Naive thymus-derived CD4-positive, alpha-beta T cell (primary cell): ENCODE measurements around the gene C3orf49. TPM values are rescaled to one million over a fixed set of nuclear protein-coding genes. Genes with fewer than 3 reads are reported as not detected.

Experiments
- ATAC-seq: fragments of 150-1000 bp; cut with Tn5 transposase; 2 replicates; pipeline ENCODE4 v1.10.0; 2021; ENCODE audit warnings: mild to moderate bottlenecking, moderate library complexity
- CTCF ChIA-PET: fragments of 350-600 bp; sonication (Branson Sonifier 250); formaldehyde crosslinking; loops from one replicate; lab custom pipeline; 2021; ENCODE audit warnings: antibody characterized with exemption; lab: Charles Lee
- POLR2A ChIA-PET: fragments of 350-600 bp; sonication (Branson Sonifier 250); formaldehyde crosslinking; loops from one replicate; lab custom pipeline; 2021; ENCODE audit warnings: antibody characterized with exemption, inconsistent platforms; lab: Charles Lee
- DNase-seq, 9 donors: peaks; one replicate each; pipeline versions ENCODE4 v3.0.0 to v3.0.0-alpha.2; 2020 to 2022; ENCODE audit warnings: mixed read lengths in 1 of 9
- H3K27ac ChIP-seq: one replicate; pipeline ENCODE4 v1.7.0; 2013; ENCODE audit warnings: mild to moderate bottlenecking, low read depth, low read length, moderate library complexity
- H3K27me3 ChIP-seq, 2 donors: one replicate each; pipeline ENCODE4 v1.7.0; 2013; ENCODE audit warnings: low read length in 2 of 2, mild to moderate bottlenecking in 2 of 2, moderate library complexity in 2 of 2; ENCODE audit not compliant: control insufficient read depth in 2 of 2, insufficient read depth in 2 of 2
- H3K36me3 ChIP-seq, 3 experiments: 1 replicate in 2 of 3; 2 replicates in 1 of 3; pipeline ENCODE4 v1.7.0; 2013; ENCODE audit warnings: low read length in 3 of 3, mild to moderate bottlenecking in 3 of 3, moderate library complexity in 1 of 3; ENCODE audit not compliant: insufficient read depth in 3 of 3, control insufficient read depth in 2 of 3
- H3K4me1 ChIP-seq, 2 donors: one replicate each; pipeline ENCODE4 v1.7.0; 2013; ENCODE audit warnings: low read length in 2 of 2, mild to moderate bottlenecking in 2 of 2, moderate library complexity in 1 of 2; ENCODE audit not compliant: control insufficient read depth in 2 of 2, insufficient read depth in 2 of 2
- H3K4me3 ChIP-seq: 2 replicates; pipeline ENCODE4 v1.7.0; 2013; ENCODE audit warnings: mild to moderate bottlenecking, low read length
- H3K9me3 ChIP-seq, 3 experiments: 1 replicate in 2 of 3; 2 replicates in 1 of 3; pipeline ENCODE4 v1.7.0; 2013; ENCODE audit warnings: low read length in 3 of 3; ENCODE audit not compliant: control insufficient read depth in 2 of 3
- H3K27ac Mint-ChIP-seq, 9 donors: one replicate each; pipeline ENCODE4 v1.8.0; 2020 to 2022; ENCODE audit warnings: mixed read lengths in 9 of 9, mild to moderate bottlenecking in 8 of 9, moderate library complexity in 5 of 9, inconsistent platforms in 2 of 9
- H3K27me3 Mint-ChIP-seq, 5 donors: one replicate each; pipeline ENCODE4 v1.8.0; 2021 to 2022; ENCODE audit warnings: mixed read lengths in 5 of 5, mild to moderate bottlenecking in 1 of 5
- H3K36me3 Mint-ChIP-seq, 5 donors: one replicate each; pipeline ENCODE4 v1.8.0; 2020 to 2022; ENCODE audit warnings: mixed read lengths in 5 of 5, mild to moderate bottlenecking in 3 of 5, inconsistent platforms in 1 of 5
- H3K4me1 Mint-ChIP-seq, 7 donors: one replicate each; pipeline ENCODE4 v1.8.0; 2020 to 2022; ENCODE audit warnings: mixed read lengths in 7 of 7, mild to moderate bottlenecking in 3 of 7, inconsistent platforms in 1 of 7
- H3K4me3 Mint-ChIP-seq, 10 donors: one replicate each; pipeline ENCODE4 v1.8.0; 2020 to 2022; ENCODE audit warnings: mild to moderate bottlenecking in 10 of 10, mixed read lengths in 10 of 10, moderate library complexity in 6 of 10, inconsistent platforms in 2 of 10
- H3K9me3 Mint-ChIP-seq, 11 donors: one replicate each; pipeline ENCODE4 v1.8.0; 2020 to 2022; ENCODE audit warnings: mixed read lengths in 11 of 11, mild to moderate bottlenecking in 4 of 11, inconsistent platforms in 1 of 11, moderate library complexity in 1 of 11
- intact Hi-C, 2 donors: fragments of 100-400 bp; cut with micrococcal nuclease; formaldehyde crosslinking; loops; one replicate each; pipeline ENCODE4 v1.15.1; 2023
- polyA plus RNA-seq, 2 donors: library from polyadenylated mRNA; unstranded; fragments of 300-500 nt; fragmentation: Illumina TruSeq; gene quantifications; one replicate each; pipeline ENCODE4 v1.2.3, GENCODE V29; 2021
- total RNA-seq, 6 experiments: library from RNA in 5 of 6; stranded (reverse) in 5 of 6; gene quantifications; 1 replicate in 5 of 6; 2 replicates in 1 of 6; pipeline ENCODE4 v1.2.3 and lab custom pipeline; 2021 to 2026

The C3orf49 gene
- total and polyA plus RNA-seq, 7 experiments from 2014 or later, result not detected

- Histone ChIP-seq H3K27me3 (no peaks in the 10 kb centered on the region), H3K4me3 (peak overlapping the region; percentile 64), H3K9me3 (no peaks in the 10 kb centered on the region), H3K27ac (peak overlapping the region; percentile 76), H3K4me1 (peaks cover 14 to 17% of the 10 kb centered on the region in 2 donors), H3K36me3 (peaks cover 0 to 5% (median 0%) of the 10 kb centered on the region in 3 experiments)
- H3K4me3 Mint-ChIP-seq, result peak overlapping the region; percentile 81 to 95 (median 92)
- peak overlapping the region; percentile 81 to 95 (median 93) for H3K27ac Mint-ChIP-seq
- H3K36me3 Mint-ChIP-seq, result peaks cover 0 to 19% (median 8%) of the 10 kb centered on the region in 5 donors
- ChIA-PET POLR2A (interaction anchor here (2.2 kb wide), 1 partner anchor 48 kb away, joined by 13 read pairs; the partner anchor contains the start of gene SCAANT1), CTCF (no interaction called here)
- H3K4me1 Mint-ChIP-seq, result peaks cover 36 to 76% (median 67%) of the 10 kb centered on the region in 7 donors
- ATAC-seq (peak; percentile 59), DNase-seq (peak in 8 of 9 donors; percentile 27 to 62 (median 36))
- H3K27me3 Mint-ChIP-seq, result no peaks in the 10 kb centered on the region
- intact Hi-C loops, result loop anchor here in 1 of 2 donors (1.0 to 5.0 kb wide), 2 partner anchors 48 to 103 kb away; partner anchors contain the start of gene SCAANT1
- H3K9me3 Mint-ChIP-seq, result no peaks in the 10 kb centered on the region
Measured at GRCh38 chr3:63864008-63864964, 45.2 kb downstream of the C3orf49 start.

GRCh38 chr3:63864965-63865327 is 45.8 kb downstream of the C3orf49 start:
- intact Hi-C loops, result loop anchor here in 1 of 2 donors (1.0 to 5.0 kb wide), 2 partner anchors 47 to 102 kb away; partner anchors contain the start of gene SCAANT1
- DNase-seq (peak in 1 of 9 donors; percentile 4), ATAC-seq (no peak)
- peak overlapping the region; percentile 81 to 95 (median 93) for H3K27ac Mint-ChIP-seq
- H3K36me3 ChIP-seq, result peaks cover 0 to 5% (median 0%) of the 10 kb centered on the region in 3 experiments
- H3K27me3 ChIP-seq, result no peaks in the 10 kb centered on the region
- peaks cover 14 to 17% of the 10 kb centered on the region in 2 donors for H3K4me1 ChIP-seq
- peaks cover 0 to 19% (median 8%) of the 10 kb centered on the region in 5 donors for H3K36me3 Mint-ChIP-seq
- peak overlapping the region; percentile 76 for H3K27ac ChIP-seq
- H3K4me1 Mint-ChIP-seq, result peaks cover 38 to 76% (median 65%) of the 10 kb centered on the region in 7 donors
- peak overlapping the region; percentile 64 for H3K4me3 ChIP-seq
- H3K4me3 Mint-ChIP-seq, result peak overlapping the region; percentile 81 to 95 (median 92)
- H3K27me3 Mint-ChIP-seq, result no peaks in the 10 kb centered on the region
- ChIA-PET CTCF (no interaction called here), POLR2A (no interaction called here)
- no peaks in the 10 kb centered on the region for H3K9me3 ChIP-seq
- no peaks in the 10 kb centered on the region for H3K9me3 Mint-ChIP-seq

DNA sequence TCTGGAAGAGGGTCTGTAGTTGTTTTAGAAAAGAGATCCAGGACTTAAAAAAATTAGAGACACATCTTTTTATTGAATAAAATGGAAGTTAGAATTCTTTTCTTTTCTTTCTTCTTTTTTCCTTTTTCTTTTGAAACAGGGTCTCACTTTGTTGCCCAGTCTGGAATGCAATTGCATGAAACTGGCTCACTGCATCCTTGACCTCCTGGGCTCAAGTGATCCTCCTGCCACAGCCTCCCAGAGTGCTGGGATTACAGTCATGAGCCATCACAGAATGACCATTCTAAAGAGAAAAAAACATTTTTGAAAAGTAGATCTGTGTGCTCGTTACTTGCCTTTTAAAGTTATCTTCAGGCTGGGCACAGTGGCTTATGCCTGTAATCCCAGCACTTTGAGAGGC is 48.1 kb downstream of the C3orf49 start:
- peaks cover 37 to 75% (median 63%) of the 10 kb centered on the region in 7 donors for H3K4me1 Mint-ChIP-seq
- no peak for DNase-seq
- H3K4me1 ChIP-seq, result peaks cover 14 to 17% of the 10 kb centered on the region in 2 donors
- CTCF ChIA-PET, result no interaction called here
- no peaks in the 10 kb centered on the region for H3K27me3 Mint-ChIP-seq
- H3K36me3 Mint-ChIP-seq, result peaks cover 0 to 19% (median 8%) of the 10 kb centered on the region in 5 donors
- intact Hi-C loops, result no loop called here
- ATAC-seq, result no peak
- H3K27ac Mint-ChIP-seq, result peak overlapping the region in 4 of 9 donors; percentile 4 to 51 (median 39)
- H3K4me3 Mint-ChIP-seq, result peak overlapping the region in 2 of 10 donors; percentile 16 to 47
- H3K27ac ChIP-seq, result no peak overlapping the region
- peaks cover 0 to 5% (median 0%) of the 10 kb centered on the region in 3 experiments for H3K36me3 ChIP-seq
- no peak overlapping the region for H3K4me3 ChIP-seq
- POLR2A ChIA-PET, result no interaction called here
- no peaks in the 10 kb centered on the region for H3K27me3 ChIP-seq
- no peaks in the 10 kb centered on the region for H3K9me3 Mint-ChIP-seq
- no peaks in the 10 kb centered on the region for H3K9me3 ChIP-seq

DNA sequence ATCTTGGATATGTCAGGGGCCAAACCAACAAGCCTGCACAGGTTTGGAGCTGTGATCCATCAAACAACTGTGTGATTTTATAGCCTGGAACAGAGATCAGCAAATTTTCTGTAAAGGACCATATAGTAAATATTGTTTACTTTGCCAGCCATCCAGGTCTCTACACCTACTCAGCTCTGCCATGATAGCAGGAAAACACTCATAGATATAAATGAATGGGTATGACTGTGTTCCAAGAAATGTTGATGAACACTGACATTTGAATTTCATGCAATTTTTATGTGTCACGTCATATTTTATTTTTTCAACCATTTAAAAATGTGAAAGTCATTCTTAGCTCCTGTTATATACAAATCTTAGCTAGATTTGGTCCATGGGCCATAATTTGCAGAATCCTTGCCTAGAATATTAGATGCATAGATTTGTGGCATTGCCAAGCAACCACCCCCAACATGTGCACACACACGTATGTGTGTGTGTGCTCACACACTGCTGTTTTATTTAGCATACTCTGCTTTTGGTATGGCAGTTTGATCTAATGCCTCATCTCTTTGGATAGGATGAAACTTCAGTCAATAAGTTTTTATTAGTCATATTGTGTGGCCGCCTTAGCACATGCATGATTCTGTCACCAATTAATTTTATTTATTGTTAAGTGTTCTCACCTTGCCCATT is 51.0 kb downstream of the C3orf49 start:
- no peak for DNase-seq
- Histone ChIP-seq H3K4me3 (no peak overlapping the region), H3K4me1 (peaks cover 4 to 6% of the 10 kb centered on the region in 2 donors), H3K27me3 (no peaks in the 10 kb centered on the region), H3K9me3 (no peaks in the 10 kb centered on the region), H3K27ac (no peak overlapping the region), H3K36me3 (no peaks in the 10 kb centered on the region)
- no peaks in the 10 kb centered on the region for H3K9me3 Mint-ChIP-seq
- ChIA-PET POLR2A (no interaction called here), CTCF (interaction anchor here (0.9 kb wide), 1 partner anchor 123 kb away, joined by 3 read pairs; no protein-coding TSS in a partner anchor)
- peaks cover 31 to 84% (median 72%) of the 10 kb centered on the region in 7 donors for H3K4me1 Mint-ChIP-seq
- intact Hi-C loops, result no loop called here
- no peak overlapping the region for H3K4me3 Mint-ChIP-seq
- no peak overlapping the region for H3K27ac Mint-ChIP-seq
- peaks cover 0 to 10% (median 8%) of the 10 kb centered on the region in 5 donors for H3K36me3 Mint-ChIP-seq
- no peak for ATAC-seq
- H3K27me3 Mint-ChIP-seq, result no peaks in the 10 kb centered on the region

GRCh38 chr3:63870615-63871005 is 51.5 kb downstream of the C3orf49 start:
- CTCF ChIA-PET, result no interaction called here
- Histone ChIP-seq H3K27ac (no peak overlapping the region), H3K9me3 (no peaks in the 10 kb centered on the region), H3K27me3 (no peaks in the 10 kb centered on the region), H3K4me1 (peaks cover 0 to 6% of the 10 kb centered on the region in 2 donors), H3K4me3 (no peak overlapping the region), H3K36me3 (no peaks in the 10 kb centered on the region)
- Mint-ChIP-seq H3K27me3 (no peaks in the 10 kb centered on the region), H3K4me3 (no peak overlapping the region), H3K36me3 (peaks cover 0 to 9% (median 7%) of the 10 kb centered on the region in 5 donors), H3K4me1 (peaks cover 31 to 84% (median 74%) of the 10 kb centered on the region in 7 donors), H3K9me3 (no peaks in the 10 kb centered on the region), H3K27ac (no peak overlapping the region)
- ATAC-seq, result no peak
- intact Hi-C loops, result no loop called here
- POLR2A ChIA-PET, result no interaction called here
- DNase-seq, result no peak

- Mint-ChIP-seq H3K4me1 (peaks cover 34 to 87% (median 76%) of the 10 kb centered on the region in 7 donors), H3K4me3 (no peak overlapping the region), H3K27me3 (no peaks in the 10 kb centered on the region), H3K27ac (no peak overlapping the region), H3K36me3 (peaks cover 0 to 4% (median 0%) of the 10 kb centered on the region in 5 donors), H3K9me3 (no peaks in the 10 kb centered on the region)
- intact Hi-C loops, result no loop called here
- no peaks in the 10 kb centered on the region for H3K27me3 ChIP-seq
- ATAC-seq (no peak), DNase-seq (no peak)
- CTCF ChIA-PET, result no interaction called here
- H3K4me3 ChIP-seq, result no peak overlapping the region
- no peaks in the 10 kb centered on the region for H3K9me3 ChIP-seq
- POLR2A ChIA-PET, result interaction anchor here (0.6 kb wide), 1 partner anchor 11 kb away, joined by 3 read pairs; no protein-coding TSS in a partner anchor
- no peak overlapping the region for H3K27ac ChIP-seq
- no peaks in the 10 kb centered on the region for H3K36me3 ChIP-seq
- H3K4me1 ChIP-seq, result peaks cover 2 to 6% of the 10 kb centered on the region in 2 donors
Measured at GRCh38 chr3:63872135-63872924, 53.2 kb downstream of the C3orf49 start.
